GM12878 (cell line): Measurements from ENCODE around the gene PDLIM4. TPM values are rescaled to one million over a fixed set of nuclear protein-coding genes. Genes with fewer than 3 reads are reported as not detected.
A peak's percentile ranks its signal among the peaks of the same experiment; 100 is the strongest.

Source experiments
- ATAC-seq: fragments of 200-7000 bp; cut with Tn5 transposase; 3 replicates; pipeline ENCODE4 v1.9.1; 2020; ENCODE audit warnings: mild to moderate bottlenecking, moderate library complexity
- BruUV-seq: library from RNA; stranded (reverse); fragments of 400-500 nt; replicated peaks from 2 replicates; lab custom pipeline; 2021; lab: Mats Ljungman, UMichigan
- CTCF ChIA-PET: fragments of 300-600 bp; sonication (Branson Sonifier 250); formaldehyde crosslinking; extraction: SDS; loops from one replicate; lab custom pipeline; 2021; ENCODE audit warnings: inconsistent platforms; lab: Yijun Ruan, JAX
- POLR2A ChIA-PET: fragments of 350-600 bp; formaldehyde crosslinking; extraction: SDS; loops from one replicate; lab custom pipeline; 2021; ENCODE audit warnings: inconsistent platforms; lab: Charles Lee
- RAD21 ChIA-PET: fragments of 300-600 bp; sonication (Branson Sonifier 250); formaldehyde crosslinking; loops from one replicate; lab custom pipeline; 2023; ENCODE audit warnings: antibody characterized with exemption; ENCODE audit not compliant: unreplicated experiment; lab: Charles Lee
- SMC1A ChIA-PET: fragments of 300-600 bp; sonication (Branson Sonifier 250); formaldehyde crosslinking; loops from one replicate; lab custom pipeline; 2023; ENCODE audit not compliant: unreplicated experiment, uncharacterized antibody; lab: Charles Lee
- DNase-seq: peaks from one replicate; pipeline ENCODE4 v3.0.0-alpha.2; 2011; ENCODE audit warnings: low read depth, low spot score
- FAIRE-seq: peaks from 3 replicates; lab custom pipeline; 2011; peaks lifted over from hg19 to GRCh38; lab: Jason Lieb, UNC
- H2AFZ ChIP-seq: 2 replicates; pipeline ENCODE4 v1.6.0; 2011; ENCODE audit warnings: low read depth, low read length, control low read depth; ENCODE audit not compliant: control insufficient read depth
- H3K27ac ChIP-seq: 2 replicates; pipeline ENCODE4 v1.5.1; 2011; ENCODE audit warnings: control low read depth; ENCODE audit not compliant: control insufficient read depth, insufficient read depth
- H3K27me3 ChIP-seq, 2 experiments: replicated peaks in 1 of 2; 2 replicates each; pipeline versions ENCODE4 v1.6.0 to v1.6.1; 2011; ENCODE audit warnings: low read length in 1 of 2; ENCODE audit not compliant: control insufficient read depth in 2 of 2, insufficient read depth in 2 of 2
- H3K36me3 ChIP-seq, 2 experiments: 2 replicates each; pipeline ENCODE4 v1.5.1; 2011; ENCODE audit warnings: low read length in 1 of 2; ENCODE audit not compliant: control insufficient read depth in 2 of 2, insufficient read depth in 2 of 2
- H3K4me1 ChIP-seq: 2 replicates; pipeline ENCODE4 v1.6.1; 2011; ENCODE audit warnings: mild to moderate bottlenecking, low read length, moderate library complexity, mixed read lengths; ENCODE audit not compliant: control insufficient read depth, insufficient read depth
- H3K4me2 ChIP-seq: 2 replicates; pipeline ENCODE4 v1.6.0; 2011; ENCODE audit warnings: control low read depth; ENCODE audit not compliant: control insufficient read depth, insufficient read depth
- H3K4me3 ChIP-seq: fragments of 200-600 bp; sonication (generic); 2 replicates; pipeline ENCODE4 v1.5.1; 2016
- H3K79me2 ChIP-seq: 2 replicates; pipeline ENCODE4 v1.6.0; 2011; ENCODE audit warnings: low read length; ENCODE audit not compliant: control insufficient read depth, insufficient read depth
- H3K9ac ChIP-seq: 2 replicates; pipeline ENCODE4 v1.8.0; 2011; ENCODE audit warnings: low read length, control low read depth, mixed read lengths; ENCODE audit not compliant: control insufficient read depth, insufficient read depth
- H3K9me3 ChIP-seq: replicated peaks from 3 replicates; pipeline ENCODE4 v1.5.1; 2011; ENCODE audit warnings: mild to moderate bottlenecking, low read length; ENCODE audit not compliant: control insufficient read depth, insufficient read depth
- H4K20me1 ChIP-seq: 2 replicates; pipeline ENCODE4 v1.6.0; 2011; ENCODE audit not compliant: control insufficient read depth, insufficient read depth
- ASH2L ChIP-seq: fragments of 300-600, 200-600 bp; sonication (generic); IDR thresholded peaks from 2 replicates; pipeline ENCODE4 v1.6.1; 2017; ENCODE audit warnings: low read depth, mild to moderate bottlenecking, borderline replicate concordance
- HCFC1 ChIP-seq: fragments of 150-350 bp; IDR thresholded peaks from 2 replicates; pipeline ENCODE4 v1.6.1; 2014; ENCODE audit warnings: low read length
- RCOR1 ChIP-seq: conservative IDR thresholded peaks from 2 replicates; pipeline ENCODE4 v1.6.1; 2012; ENCODE audit warnings: low read depth, low read length, improper control_type of control experiment
- SREBF2 ChIP-seq: IDR thresholded peaks from 2 replicates; pipeline ENCODE4 v1.6.1; 2012; ENCODE audit warnings: mild to moderate bottlenecking, low read length
- ZNF207 ChIP-seq: fragments of 450-650 bp; IDR thresholded peaks from 2 replicates; pipeline ENCODE4 v1.6.1; 2014; ENCODE audit warnings: antibody characterized with exemption, mild to moderate bottlenecking, borderline replicate concordance
- WGBS: methylation state at CpG from one replicate; pipeline ENCODE4 v1.1.6; 2016; ENCODE audit warnings: low lambda C conversion rate; ENCODE audit not compliant: insufficient replicate concordance, insufficient coverage; ENCODE audit errors: missing lambda C conversion rate; 5-methylcytosine and 5-hydroxymethylcytosine counted together
- in situ Hi-C: fragments of 300-500 bp; cut with MboI; formaldehyde crosslinking; loops from 9 replicates; pipeline ENCODE4 v1.14.3; 2018; ENCODE audit warnings: mixed read lengths
- intact Hi-C: fragments of 100-400 bp; cut with micrococcal nuclease; formaldehyde crosslinking; loops from one replicate; pipeline ENCODE4 v1.14.2; 2022; ENCODE audit not compliant: unreplicated experiment
- polyA plus RNA-seq, 11 experiments: library from polyadenylated mRNA; depleted of rRNA in 4 of 11; unstranded in 6 of 11; stranded (reverse) in 5 of 11; fragments of >200 nt; fragmentation: Nextera tagmentation in 4 of 11; fragmentation: Illumina TruSeq in 1 of 11; extraction: Ambion mirVana in 4 of 11; extraction: Trizol in 1 of 11; gene quantifications; 1 replicate in 1 of 11; 2 replicates in 10 of 11; pipeline versions ENCODE4 v1.2.1 to v1.2.3, GENCODE V29; 2011 to 2016; ENCODE audit warnings: inconsistent platforms in 2 of 11, missing spikeins in 2 of 11, low read depth in 1 of 11
- total RNA-seq, 4 experiments: library from RNA; depleted of rRNA in 3 of 4; stranded (reverse); fragments of >200 nt in 3 of 4; fragmentation: Illumina TruSeq in 1 of 4; extraction: Trizol in 1 of 4; gene quantifications; 2 replicates each; pipeline versions ENCODE4 v1.2.1 to v1.2.3, GENCODE V29; 2013 to 2021
- TF ChIP-seq, protein P1 (sequence below): fragments of 450-650 bp; formaldehyde crosslinking; IDR thresholded peaks from 2 replicates; pipeline ENCODE4 v1.4.0; 2020; ENCODE audit warnings: mild to moderate bottlenecking, moderate library complexity

PDLIM4 gene
- total and polyA plus RNA-seq, 10 of the 15 experiments (the other 5 are each of a cell fraction or from before 2014, with no cell fraction given): 0.13 to 1.7 (median 0.39) TPM; not detected in 3

DNA sequence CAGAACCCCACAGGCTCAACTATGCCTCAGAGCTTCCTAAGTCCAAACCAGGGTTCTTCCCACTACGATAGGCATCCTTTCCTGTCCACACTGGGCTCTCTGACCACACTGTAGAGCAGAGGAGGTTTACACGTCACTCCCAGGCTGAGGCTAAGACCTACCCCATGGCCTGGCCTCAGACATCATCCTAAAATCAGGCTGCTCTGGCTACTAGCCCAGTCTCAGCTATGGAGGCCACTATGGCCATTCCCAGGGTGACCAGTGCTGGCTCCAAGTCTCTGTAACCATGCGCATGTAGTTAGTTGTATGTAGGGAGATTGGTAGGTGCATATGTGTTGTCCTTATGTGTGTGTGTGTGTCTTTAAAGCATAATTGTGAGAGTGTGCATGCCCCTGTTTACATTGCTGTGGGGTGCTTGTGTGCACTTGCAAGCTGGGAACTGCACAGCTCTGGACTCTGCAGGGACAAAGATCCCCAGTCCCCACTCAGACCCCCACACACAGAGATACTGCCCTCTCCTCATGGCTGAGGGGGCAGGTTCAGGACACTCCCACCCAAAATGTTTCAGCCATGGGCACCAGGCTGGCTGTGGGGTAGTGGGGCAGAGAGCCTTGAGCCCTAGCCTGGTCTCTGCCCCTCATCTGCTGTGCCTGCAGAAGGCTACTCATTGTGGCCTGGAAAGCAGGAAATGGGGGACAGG is 12.3 kb downstream of the PDLIM4 start:
- Histone ChIP-seq H3K4me3 (no peak overlapping the region), H3K4me1 (peaks cover 34% of the 10 kb centered on the region), H3K4me2 (no peak overlapping the region), H3K79me2 (no peaks in the 10 kb centered on the region), H3K9me3 (no peaks in the 10 kb centered on the region), H2AFZ (no peak overlapping the region), H3K27ac (0 out of 2 replicates have a peak overlapping the region, but pooled peaks have one; percentile 59), H3K36me3 (no peaks in the 10 kb centered on the region), H3K27me3 (no peaks in the 10 kb centered on the region), H3K9ac (no peak overlapping the region), H4K20me1 (no peaks in the 10 kb centered on the region)
- FAIRE-seq (no peak), ATAC-seq (peak; percentile 44), DNase-seq (no peak)
- ChIA-PET SMC1A (interaction anchor here (1.2 to 4.3 kb wide), 5 partner anchors 9 to 234 kb away, joined by 3 to 33 read pairs (median 5); no protein-coding TSS in a partner anchor), RAD21 (interaction anchor here (0.7 to 3.1 kb wide), 8 partner anchors 10 to 231 kb away, joined by 3 to 26 read pairs (median 6); partner anchors contain the start of genes P4HA2 and SLC22A4), CTCF (interaction anchor here (0.9 to 11.6 kb wide), 9 partner anchors 10 to 103 kb away, joined by 3 to 117 read pairs (median 5); partner anchors contain the start of gene SLC22A5), POLR2A (interaction anchor here (1.1 to 3.3 kb wide), 3 partner anchors 9 to 32 kb away, joined by 3 to 10 read pairs (median 5); partner anchors contain the start of gene SLC22A4)
- no TSS peak for BruUV-seq
- WGBS: 50% methylated on average over 3 of the region's 3 CpGs
- in situ Hi-C loops (no loop called here), intact Hi-C loops (loop anchor here (2.0 to 5.0 kb wide), 3 partner anchors 31 to 233 kb away; no protein-coding TSS in a partner anchor)
- TF ChIP-seq HCFC1: no peak
- no peak for TF ChIP-seq SREBF2
- TF ChIP-seq RCOR1: no peak
- TF ChIP-seq, protein P1, sequence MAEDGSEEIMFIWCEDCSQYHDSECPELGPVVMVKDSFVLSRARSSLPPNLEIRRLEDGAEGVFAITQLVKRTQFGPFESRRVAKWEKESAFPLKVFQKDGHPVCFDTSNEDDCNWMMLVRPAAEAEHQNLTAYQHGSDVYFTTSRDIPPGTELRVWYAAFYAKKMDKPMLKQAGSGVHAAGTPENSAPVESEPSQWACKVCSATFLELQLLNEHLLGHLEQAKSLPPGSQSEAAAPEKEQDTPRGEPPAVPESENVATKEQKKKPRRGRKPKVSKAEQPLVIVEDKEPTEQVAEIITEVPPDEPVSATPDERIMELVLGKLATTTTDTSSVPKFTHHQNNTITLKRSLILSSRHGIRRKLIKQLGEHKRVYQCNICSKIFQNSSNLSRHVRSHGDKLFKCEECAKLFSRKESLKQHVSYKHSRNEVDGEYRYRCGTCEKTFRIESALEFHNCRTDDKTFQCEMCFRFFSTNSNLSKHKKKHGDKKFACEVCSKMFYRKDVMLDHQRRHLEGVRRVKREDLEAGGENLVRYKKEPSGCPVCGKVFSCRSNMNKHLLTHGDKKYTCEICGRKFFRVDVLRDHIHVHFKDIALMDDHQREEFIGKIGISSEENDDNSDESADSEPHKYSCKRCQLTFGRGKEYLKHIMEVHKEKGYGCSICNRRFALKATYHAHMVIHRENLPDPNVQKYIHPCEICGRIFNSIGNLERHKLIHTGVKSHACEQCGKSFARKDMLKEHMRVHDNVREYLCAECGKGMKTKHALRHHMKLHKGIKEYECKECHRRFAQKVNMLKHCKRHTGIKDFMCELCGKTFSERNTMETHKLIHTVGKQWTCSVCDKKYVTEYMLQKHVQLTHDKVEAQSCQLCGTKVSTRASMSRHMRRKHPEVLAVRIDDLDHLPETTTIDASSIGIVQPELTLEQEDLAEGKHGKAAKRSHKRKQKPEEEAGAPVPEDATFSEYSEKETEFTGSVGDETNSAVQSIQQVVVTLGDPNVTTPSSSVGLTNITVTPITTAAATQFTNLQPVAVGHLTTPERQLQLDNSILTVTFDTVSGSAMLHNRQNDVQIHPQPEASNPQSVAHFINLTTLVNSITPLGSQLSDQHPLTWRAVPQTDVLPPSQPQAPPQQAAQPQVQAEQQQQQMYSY (CRISPR knock-in tag): no peak
- no peak for TF ChIP-seq ASH2L
- no peak for TF ChIP-seq ZNF207
